Stomach (tissue), 4 donors: ENCODE measurements around the gene CLDN18.

Experiments used
- EP300 ChIP-seq: sonication (generic); formaldehyde crosslinking; IDR thresholded peaks from one replicate; pipeline ENCODE4 v1.6.1; 2017; ENCODE audit warnings: antibody characterized with exemption
- POLR2A ChIP-seq, 4 donors: fragments of 450-650 bp; IDR thresholded peaks; one replicate each; pipeline ENCODE4 v1.6.1; 2016; ENCODE audit warnings: antibody characterized with exemption in 4 of 4, control low read depth in 2 of 4, mild to moderate bottlenecking in 1 of 4, moderate library complexity in 1 of 4
- POLR2AphosphoS5 ChIP-seq, 3 donors: sonication (generic); formaldehyde crosslinking; IDR thresholded peaks; one replicate each; pipeline ENCODE4 v1.6.1; 2016; ENCODE audit warnings: antibody characterized with exemption in 3 of 3
- TF ChIP-seq, protein P1 (sequence below), 7 experiments: fragments of 450-650 bp in 4 of 7; fragments of 200-600 bp in 3 of 7; sonication (generic) in 3 of 7; IDR thresholded peaks; one replicate each; pipeline ENCODE4 v1.5.1; 2016 to 2019; ENCODE audit warnings: antibody characterized with exemption in 7 of 7, control low read depth in 2 of 7, mild to moderate bottlenecking in 1 of 7

DNA sequence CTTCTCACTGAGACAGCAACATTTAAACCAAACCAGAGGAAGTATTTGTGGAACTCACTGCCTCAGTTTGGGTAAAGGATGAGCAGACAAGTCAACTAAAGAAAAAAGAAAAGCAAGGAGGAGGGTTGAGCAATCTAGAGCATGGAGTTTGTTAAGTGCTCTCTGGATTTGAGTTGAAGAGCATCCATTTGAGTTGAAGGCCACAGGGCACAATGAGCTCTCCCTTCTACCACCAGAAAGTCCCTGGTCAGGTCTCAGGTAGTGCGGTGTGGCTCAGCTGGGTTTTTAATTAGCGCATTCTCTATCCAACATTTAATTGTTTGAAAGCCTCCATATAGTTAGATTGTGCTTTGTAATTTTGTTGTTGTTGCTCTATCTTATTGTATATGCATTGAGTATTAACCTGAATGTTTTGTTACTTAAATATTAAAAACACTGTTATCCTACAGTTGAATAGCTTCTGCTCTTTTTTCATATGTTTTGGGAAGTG is 23.3 kb downstream of the CLDN18 start:
- TF ChIP-seq POLR2A (IDR thresholded peaks at IDR 0.05): no peak
- TF ChIP-seq, protein P1, sequence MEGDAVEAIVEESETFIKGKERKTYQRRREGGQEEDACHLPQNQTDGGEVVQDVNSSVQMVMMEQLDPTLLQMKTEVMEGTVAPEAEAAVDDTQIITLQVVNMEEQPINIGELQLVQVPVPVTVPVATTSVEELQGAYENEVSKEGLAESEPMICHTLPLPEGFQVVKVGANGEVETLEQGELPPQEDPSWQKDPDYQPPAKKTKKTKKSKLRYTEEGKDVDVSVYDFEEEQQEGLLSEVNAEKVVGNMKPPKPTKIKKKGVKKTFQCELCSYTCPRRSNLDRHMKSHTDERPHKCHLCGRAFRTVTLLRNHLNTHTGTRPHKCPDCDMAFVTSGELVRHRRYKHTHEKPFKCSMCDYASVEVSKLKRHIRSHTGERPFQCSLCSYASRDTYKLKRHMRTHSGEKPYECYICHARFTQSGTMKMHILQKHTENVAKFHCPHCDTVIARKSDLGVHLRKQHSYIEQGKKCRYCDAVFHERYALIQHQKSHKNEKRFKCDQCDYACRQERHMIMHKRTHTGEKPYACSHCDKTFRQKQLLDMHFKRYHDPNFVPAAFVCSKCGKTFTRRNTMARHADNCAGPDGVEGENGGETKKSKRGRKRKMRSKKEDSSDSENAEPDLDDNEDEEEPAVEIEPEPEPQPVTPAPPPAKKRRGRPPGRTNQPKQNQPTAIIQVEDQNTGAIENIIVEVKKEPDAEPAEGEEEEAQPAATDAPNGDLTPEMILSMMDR (IDR thresholded peaks at IDR 0.05): no peak
- no peak for TF ChIP-seq POLR2AphosphoS5 (IDR thresholded peaks at IDR 0.05)
- TF ChIP-seq EP300: no peak
